Measurements from ENCODE around the gene SLC6A11.

Gene SLC6A11

GRCh38 chr3:10873415-10873814 is 57.4 kb downstream of the SLC6A11 start:
- ATAC-seq = no peak
- TF ChIP-seq ZNF565 (CRISPR knock-in tag; conservative IDR thresholded peaks at IDR 0.05; ENCODE audit: low read depth) (no peak), ARNTL (CRISPR knock-in tag; IDR thresholded peaks at IDR 0.05; ENCODE audit: borderline replicate concordance, low read depth) (no peak), CSDC2 (CRISPR knock-in tag; IDR thresholded peaks at IDR 0.05) (no peak), PPARA (CRISPR knock-in tag; IDR thresholded peaks at IDR 0.05; ENCODE audit: borderline replicate concordance) (no peak), SNAI2 (CRISPR knock-in tag; IDR thresholded peaks at IDR 0.05) (no peak), ESRRG (CRISPR knock-in tag; IDR thresholded peaks at IDR 0.05) (no peak), ZFP30 (CRISPR knock-in tag; IDR thresholded peaks at IDR 0.05) (no peak), POU6F1 (CRISPR knock-in tag; IDR thresholded peaks at IDR 0.05; ENCODE audit: borderline replicate concordance, low read depth) (no peak)
- TF ChIP-seq, protein P1, sequence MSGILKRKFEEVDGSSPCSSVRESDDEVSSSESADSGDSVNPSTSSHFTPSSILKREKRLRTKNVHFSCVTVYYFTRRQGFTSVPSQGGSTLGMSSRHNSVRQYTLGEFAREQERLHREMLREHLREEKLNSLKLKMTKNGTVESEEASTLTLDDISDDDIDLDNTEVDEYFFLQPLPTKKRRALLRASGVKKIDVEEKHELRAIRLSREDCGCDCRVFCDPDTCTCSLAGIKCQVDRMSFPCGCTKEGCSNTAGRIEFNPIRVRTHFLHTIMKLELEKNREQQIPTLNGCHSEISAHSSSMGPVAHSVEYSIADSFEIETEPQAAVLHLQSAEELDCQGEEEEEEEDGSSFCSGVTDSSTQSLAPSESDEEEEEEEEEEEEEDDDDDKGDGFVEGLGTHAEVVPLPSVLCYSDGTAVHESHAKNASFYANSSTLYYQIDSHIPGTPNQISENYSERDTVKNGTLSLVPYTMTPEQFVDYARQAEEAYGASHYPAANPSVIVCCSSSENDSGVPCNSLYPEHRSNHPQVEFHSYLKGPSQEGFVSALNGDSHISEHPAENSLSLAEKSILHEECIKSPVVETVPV (CRISPR knock-in tag; IDR thresholded peaks at IDR 0.05) = no peak

DNA sequence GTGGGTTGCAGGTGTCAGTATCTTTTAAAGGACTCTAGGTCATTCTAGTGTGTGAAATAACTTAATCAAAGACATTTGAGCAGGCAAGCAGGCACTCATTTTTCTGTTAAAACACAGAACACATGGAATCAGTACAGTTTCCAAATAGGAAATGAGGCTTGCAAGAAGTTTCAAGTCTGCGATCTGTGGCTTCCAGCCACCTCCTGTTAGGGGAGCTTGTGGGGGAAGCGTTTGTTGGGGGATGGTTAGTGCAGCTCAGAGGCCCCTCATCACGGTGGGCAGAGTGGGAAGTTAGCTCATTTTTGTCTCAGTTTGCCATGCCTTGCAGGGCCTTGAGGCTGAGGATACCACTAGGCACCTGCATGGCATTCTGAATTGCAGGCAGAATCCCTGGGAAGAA is 59.9 kb downstream of the SLC6A11 start:
- TF ChIP-seq ZFP3 (CRISPR knock-in tag; IDR thresholded peaks at IDR 0.05) (no peak), POU6F1 (CRISPR knock-in tag; IDR thresholded peaks at IDR 0.05; ENCODE audit: borderline replicate concordance, low read depth) (no peak), PPARA (CRISPR knock-in tag; IDR thresholded peaks at IDR 0.05; ENCODE audit: borderline replicate concordance) (no peak), CSDC2 (CRISPR knock-in tag; IDR thresholded peaks at IDR 0.05) (no peak), ZFP30 (CRISPR knock-in tag; IDR thresholded peaks at IDR 0.05) (no peak), TOX (CRISPR knock-in tag; IDR thresholded peaks at IDR 0.05; ENCODE audit: borderline replicate concordance) (no peak), SNAI2 (CRISPR knock-in tag; IDR thresholded peaks at IDR 0.05) (no peak), GLIS3 (CRISPR knock-in tag; IDR thresholded peaks at IDR 0.05) (no peak)
- TF ChIP-seq, protein P2, sequence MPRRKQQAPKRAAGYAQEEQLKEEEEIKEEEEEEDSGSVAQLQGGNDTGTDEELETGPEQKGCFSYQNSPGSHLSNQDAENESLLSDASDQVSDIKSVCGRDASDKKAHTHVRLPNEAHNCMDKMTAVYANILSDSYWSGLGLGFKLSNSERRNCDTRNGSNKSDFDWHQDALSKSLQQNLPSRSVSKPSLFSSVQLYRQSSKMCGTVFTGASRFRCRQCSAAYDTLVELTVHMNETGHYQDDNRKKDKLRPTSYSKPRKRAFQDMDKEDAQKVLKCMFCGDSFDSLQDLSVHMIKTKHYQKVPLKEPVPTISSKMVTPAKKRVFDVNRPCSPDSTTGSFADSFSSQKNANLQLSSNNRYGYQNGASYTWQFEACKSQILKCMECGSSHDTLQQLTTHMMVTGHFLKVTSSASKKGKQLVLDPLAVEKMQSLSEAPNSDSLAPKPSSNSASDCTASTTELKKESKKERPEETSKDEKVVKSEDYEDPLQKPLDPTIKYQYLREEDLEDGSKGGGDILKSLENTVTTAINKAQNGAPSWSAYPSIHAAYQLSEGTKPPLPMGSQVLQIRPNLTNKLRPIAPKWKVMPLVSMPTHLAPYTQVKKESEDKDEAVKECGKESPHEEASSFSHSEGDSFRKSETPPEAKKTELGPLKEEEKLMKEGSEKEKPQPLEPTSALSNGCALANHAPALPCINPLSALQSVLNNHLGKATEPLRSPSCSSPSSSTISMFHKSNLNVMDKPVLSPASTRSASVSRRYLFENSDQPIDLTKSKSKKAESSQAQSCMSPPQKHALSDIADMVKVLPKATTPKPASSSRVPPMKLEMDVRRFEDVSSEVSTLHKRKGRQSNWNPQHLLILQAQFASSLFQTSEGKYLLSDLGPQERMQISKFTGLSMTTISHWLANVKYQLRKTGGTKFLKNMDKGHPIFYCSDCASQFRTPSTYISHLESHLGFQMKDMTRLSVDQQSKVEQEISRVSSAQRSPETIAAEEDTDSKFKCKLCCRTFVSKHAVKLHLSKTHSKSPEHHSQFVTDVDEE (CRISPR knock-in tag; IDR thresholded peaks at IDR 0.05) = no peak
- no peak for ATAC-seq

GRCh38 chr3:10876661-10877060 is 60.6 kb downstream of the SLC6A11 start:
- no peak for ATAC-seq
- TF ChIP-seq ZNF8 (CRISPR knock-in tag; IDR thresholded peaks at IDR 0.05) = no peak
- no peak for TF ChIP-seq ZFP30 (CRISPR knock-in tag; IDR thresholded peaks at IDR 0.05)
- no peak for TF ChIP-seq GLIS3 (CRISPR knock-in tag; IDR thresholded peaks at IDR 0.05)
- TF ChIP-seq ARNTL (CRISPR knock-in tag; IDR thresholded peaks at IDR 0.05; ENCODE audit: borderline replicate concordance, low read depth) = no peak
- TF ChIP-seq OSR1 (CRISPR knock-in tag; IDR thresholded peaks at IDR 0.05) = no peak
- no peak for TF ChIP-seq ZC3H10 (CRISPR knock-in tag; IDR thresholded peaks at IDR 0.05)
- TF ChIP-seq ZNF70 (CRISPR knock-in tag; IDR thresholded peaks at IDR 0.05) = no peak
- no peak for TF ChIP-seq ZNF565 (CRISPR knock-in tag; conservative IDR thresholded peaks at IDR 0.05; ENCODE audit: low read depth)
- TF ChIP-seq, protein P3, sequence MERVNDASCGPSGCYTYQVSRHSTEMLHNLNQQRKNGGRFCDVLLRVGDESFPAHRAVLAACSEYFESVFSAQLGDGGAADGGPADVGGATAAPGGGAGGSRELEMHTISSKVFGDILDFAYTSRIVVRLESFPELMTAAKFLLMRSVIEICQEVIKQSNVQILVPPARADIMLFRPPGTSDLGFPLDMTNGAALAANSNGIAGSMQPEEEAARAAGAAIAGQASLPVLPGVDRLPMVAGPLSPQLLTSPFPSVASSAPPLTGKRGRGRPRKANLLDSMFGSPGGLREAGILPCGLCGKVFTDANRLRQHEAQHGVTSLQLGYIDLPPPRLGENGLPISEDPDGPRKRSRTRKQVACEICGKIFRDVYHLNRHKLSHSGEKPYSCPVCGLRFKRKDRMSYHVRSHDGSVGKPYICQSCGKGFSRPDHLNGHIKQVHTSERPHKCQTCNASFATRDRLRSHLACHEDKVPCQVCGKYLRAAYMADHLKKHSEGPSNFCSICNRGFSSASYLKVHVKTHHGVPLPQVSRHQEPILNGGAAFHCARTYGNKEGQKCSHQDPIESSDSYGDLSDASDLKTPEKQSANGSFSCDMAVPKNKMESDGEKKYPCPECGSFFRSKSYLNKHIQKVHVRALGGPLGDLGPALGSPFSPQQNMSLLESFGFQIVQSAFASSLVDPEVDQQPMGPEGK (CRISPR knock-in tag; IDR thresholded peaks at IDR 0.05; ENCODE audit: borderline replicate concordance) = no peak
- TF ChIP-seq CREB5 (CRISPR knock-in tag; IDR thresholded peaks at IDR 0.05; ENCODE audit: low read depth) = no peak

Data from SK-N-SH treated with all-trans-retinoic acid at 6 μM for 48 hours (cell line).